ENCODE results near the gene HCK.

Gene HCK

DNA sequence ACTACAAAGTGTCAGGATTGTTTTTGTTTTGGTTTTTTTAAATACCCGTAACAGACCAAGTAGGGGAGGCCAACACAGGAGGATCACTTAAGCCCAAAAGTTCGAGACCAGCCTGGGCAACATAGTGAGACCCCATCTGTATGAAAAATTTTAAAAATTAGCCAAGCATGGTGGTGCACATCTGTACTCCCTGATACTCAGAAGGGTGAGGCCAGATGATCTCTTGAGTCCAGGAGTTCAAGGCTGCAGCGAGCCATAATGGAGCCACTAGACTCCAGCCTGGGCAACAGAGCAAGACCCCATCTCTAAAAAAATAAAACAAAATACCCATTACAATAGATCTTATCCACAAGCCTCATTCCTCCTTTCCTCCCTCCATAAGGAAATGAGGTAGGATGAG, 28.7 kb downstream of the HCK start:
- TF ChIP-seq, protein P1, sequence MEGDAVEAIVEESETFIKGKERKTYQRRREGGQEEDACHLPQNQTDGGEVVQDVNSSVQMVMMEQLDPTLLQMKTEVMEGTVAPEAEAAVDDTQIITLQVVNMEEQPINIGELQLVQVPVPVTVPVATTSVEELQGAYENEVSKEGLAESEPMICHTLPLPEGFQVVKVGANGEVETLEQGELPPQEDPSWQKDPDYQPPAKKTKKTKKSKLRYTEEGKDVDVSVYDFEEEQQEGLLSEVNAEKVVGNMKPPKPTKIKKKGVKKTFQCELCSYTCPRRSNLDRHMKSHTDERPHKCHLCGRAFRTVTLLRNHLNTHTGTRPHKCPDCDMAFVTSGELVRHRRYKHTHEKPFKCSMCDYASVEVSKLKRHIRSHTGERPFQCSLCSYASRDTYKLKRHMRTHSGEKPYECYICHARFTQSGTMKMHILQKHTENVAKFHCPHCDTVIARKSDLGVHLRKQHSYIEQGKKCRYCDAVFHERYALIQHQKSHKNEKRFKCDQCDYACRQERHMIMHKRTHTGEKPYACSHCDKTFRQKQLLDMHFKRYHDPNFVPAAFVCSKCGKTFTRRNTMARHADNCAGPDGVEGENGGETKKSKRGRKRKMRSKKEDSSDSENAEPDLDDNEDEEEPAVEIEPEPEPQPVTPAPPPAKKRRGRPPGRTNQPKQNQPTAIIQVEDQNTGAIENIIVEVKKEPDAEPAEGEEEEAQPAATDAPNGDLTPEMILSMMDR (IDR thresholded peaks at IDR 0.05; ENCODE audit: borderline replicate concordance, control extremely low read depth, extremely low read depth, insufficient read depth, missing control alignments) = no peak
- DNase-seq (ENCODE audit: low spot score) = no peak
- in situ Hi-C loops (cut with MboI; ENCODE audit: low sequenced_read_pairs, unreplicated experiment) = no loop called here

GRCh38 chr20:32083469-32083868, 31.4 kb downstream of the HCK start:
- DNase-seq (ENCODE audit: low spot score) = no peak
- in situ Hi-C loops (cut with MboI; ENCODE audit: low sequenced_read_pairs, unreplicated experiment) = no loop called here
- TF ChIP-seq, protein P1 (IDR thresholded peaks at IDR 0.05; ENCODE audit: borderline replicate concordance, control extremely low read depth, extremely low read depth, insufficient read depth, missing control alignments) = no peak

GRCh38 chr20:32087070-32087469, 35.0 kb downstream of the HCK start:
- in situ Hi-C loops (cut with MboI; ENCODE audit: low sequenced_read_pairs, unreplicated experiment) = no loop called here
- TF ChIP-seq, protein P1 (IDR thresholded peaks at IDR 0.05; ENCODE audit: borderline replicate concordance, control extremely low read depth, extremely low read depth, insufficient read depth, missing control alignments) = no peak
- no peak for DNase-seq (ENCODE audit: low spot score)

GRCh38 chr20:32088759-32089158, 36.7 kb downstream of the HCK start:
- no peak for DNase-seq (ENCODE audit: low spot score)
- TF ChIP-seq, protein P1 (IDR thresholded peaks at IDR 0.05; ENCODE audit: borderline replicate concordance, control extremely low read depth, extremely low read depth, insufficient read depth, missing control alignments) = no peak
- in situ Hi-C loops (cut with MboI; ENCODE audit: low sequenced_read_pairs, unreplicated experiment) = no loop called here

DNA sequence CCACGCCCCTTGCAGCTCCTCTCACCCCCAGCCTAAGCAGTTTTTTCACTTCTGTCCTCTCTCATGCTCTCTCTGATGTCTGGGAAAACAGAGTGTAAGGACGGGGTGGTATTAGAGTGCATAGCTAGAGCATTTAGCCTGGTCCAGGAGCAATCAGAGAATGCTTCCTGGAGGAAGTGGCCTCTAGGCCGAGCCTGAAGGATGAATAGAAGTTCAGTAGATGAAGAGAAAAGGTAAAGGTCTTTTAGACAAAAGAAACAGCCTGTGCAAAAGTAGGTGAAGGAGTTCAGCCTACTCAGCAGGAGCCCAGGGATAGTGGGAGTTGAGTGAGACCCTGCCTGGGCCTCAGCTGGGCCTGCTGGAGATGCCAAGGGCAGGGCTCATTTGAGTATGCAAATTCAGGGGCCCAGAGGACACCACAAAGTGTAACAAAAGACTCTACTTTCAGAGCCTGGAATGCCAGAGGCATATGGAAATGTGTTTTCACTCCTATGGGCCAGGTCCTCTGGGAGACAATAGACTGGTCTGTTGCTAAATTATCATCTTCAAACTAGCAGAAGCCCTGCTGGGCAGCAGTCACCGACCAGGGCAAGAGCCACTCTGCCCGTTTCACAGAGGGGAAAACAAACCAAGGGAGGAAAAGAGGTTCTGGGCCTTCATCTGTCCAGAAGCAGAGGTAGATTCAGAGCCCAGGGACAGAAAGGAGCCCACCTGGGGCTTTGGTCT, 37.8 kb downstream of the HCK start:
- no peak for DNase-seq (ENCODE audit: low spot score)
- TF ChIP-seq, protein P1 (IDR thresholded peaks at IDR 0.05; ENCODE audit: borderline replicate concordance, control extremely low read depth, extremely low read depth, insufficient read depth, missing control alignments) = no peak
- in situ Hi-C loops (cut with MboI; ENCODE audit: low sequenced_read_pairs, unreplicated experiment) = loop anchor here (5.0 kb wide), 1 partner anchor 57 kb away; no protein-coding TSS in a partner anchor

DNA sequence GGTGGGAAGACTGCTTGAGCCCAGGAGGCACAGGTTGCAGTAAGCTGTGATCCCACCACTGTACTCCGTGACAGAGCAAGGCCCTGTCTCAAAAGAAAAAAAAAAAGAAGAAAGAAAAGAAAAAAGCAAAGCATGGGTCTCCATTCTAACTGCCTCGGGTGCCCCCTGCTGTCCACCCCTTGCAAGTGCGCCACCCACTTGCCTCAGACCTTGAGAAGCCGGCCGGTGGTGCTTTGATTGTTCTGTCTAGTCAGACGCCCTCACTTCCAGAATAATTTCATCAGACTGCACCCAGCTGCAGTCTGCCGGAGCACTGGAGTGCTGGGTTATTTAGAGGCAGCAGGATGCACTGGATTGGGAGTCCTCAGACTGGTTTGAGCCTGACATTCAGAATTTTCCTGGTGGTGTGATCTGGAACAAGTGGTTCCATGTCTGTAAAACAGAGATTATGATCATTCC, 39.9 kb downstream of the HCK start:
- in situ Hi-C loops (cut with MboI; ENCODE audit: low sequenced_read_pairs, unreplicated experiment) = loop anchor here (5.0 kb wide), 1 partner anchor 60 kb away; no protein-coding TSS in a partner anchor
- TF ChIP-seq, protein P1 (IDR thresholded peaks at IDR 0.05; ENCODE audit: borderline replicate concordance, control extremely low read depth, extremely low read depth, insufficient read depth, missing control alignments) = peak; percentile 87
- peak; percentile 81 for DNase-seq (ENCODE audit: low spot score)

Data from GM13976 (cell line).